ENCODE results near the gene RAB33A. TPM values are rescaled to one million over a fixed set of nuclear protein-coding genes. Genes with fewer than 3 reads are reported as not detected.

RAB33A gene
- total RNA-seq (2013), result 0.69 TPM
- 1 to 10 TPM in 2 of 3 donors, under 1 TPM in 1; 0.13 to 2.1 (median 1.6) TPM for polyA plus RNA-seq
- 0.80 and 1.1 TPM in 2 replicates for polyA minus RNA-seq
- total RNA-seq, result 0.84 to 3.3 (median 1.7) reads per million in 11 experiments

DNA sequence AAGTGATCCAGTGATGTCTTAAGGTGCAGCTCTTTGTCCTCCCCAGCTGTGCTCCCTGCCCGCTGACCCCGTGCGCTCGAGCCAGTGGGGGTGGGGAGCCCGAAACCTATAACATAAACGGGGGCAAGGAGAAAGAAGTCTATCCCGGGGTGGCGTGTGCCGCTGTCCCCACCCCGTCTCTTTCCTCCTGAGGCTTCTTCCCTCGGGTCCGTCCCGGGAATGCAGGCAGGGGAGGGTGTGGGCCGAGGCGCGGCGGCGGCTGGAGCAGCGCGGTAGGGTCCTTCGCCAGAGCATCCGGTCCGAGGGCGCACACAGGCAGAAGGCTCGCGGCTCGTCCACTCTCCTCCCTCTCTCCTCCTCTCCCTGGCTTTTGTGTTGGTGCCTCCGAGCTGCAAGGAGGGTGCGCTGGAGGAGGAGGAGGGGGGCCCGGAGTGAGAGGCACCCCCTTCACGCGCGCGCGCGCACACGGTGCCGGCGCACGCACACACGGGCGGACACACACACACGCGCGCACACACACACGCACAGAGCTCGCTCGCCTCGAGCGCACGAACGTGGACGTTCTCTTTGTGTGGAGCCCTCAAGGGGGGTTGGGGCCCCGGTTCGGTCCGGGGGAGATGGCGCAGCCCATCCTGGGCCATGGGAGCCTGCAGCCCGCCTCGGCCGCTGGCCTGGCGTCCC, at the start of gene RAB33A:
Gene RAB33A (plus strand): TSS at position 517 of the 681 bp plus-strand sequence. CDS start 101 bp downstream, at position 618.
- WGBS (ENCODE audit: insufficient coverage), result 0% methylated on average over 27 of the region's 61 CpGs

DNA sequence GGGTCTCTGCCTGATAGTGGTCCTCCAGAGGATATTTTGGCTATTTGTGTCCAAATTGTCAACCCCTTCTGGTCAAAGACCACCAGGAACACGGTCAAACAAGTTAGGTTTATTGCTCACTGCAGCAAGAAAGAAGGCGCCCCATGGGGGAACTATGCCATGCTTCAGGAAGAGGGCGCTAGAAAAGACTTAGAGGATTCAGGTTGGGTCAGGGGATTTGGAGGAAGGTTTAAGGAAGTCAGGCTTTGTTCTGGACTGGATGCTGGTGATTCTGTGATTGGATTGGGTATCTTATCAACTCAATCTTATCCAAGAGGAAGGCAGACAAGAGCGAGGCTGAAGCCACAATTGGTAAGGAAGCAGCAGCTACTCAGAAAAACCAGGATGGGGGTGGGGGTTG, 47.2 kb upstream of the RAB33A start:
- no peaks in the 10 kb centered on the region for H3K9me3 ChIP-seq (replicated peaks in 1 of 2; ENCODE audit: control insufficient read depth in 1 of 2, insufficient read depth in 1 of 2, low read length in 2 of 2)
- no peak overlapping the region for H3K4me3 ChIP-seq (replicated peaks in 1 of 3; ENCODE audit: low read depth in 2 of 3, low read length in 3 of 3)
- TF ChIP-seq, protein P1, sequence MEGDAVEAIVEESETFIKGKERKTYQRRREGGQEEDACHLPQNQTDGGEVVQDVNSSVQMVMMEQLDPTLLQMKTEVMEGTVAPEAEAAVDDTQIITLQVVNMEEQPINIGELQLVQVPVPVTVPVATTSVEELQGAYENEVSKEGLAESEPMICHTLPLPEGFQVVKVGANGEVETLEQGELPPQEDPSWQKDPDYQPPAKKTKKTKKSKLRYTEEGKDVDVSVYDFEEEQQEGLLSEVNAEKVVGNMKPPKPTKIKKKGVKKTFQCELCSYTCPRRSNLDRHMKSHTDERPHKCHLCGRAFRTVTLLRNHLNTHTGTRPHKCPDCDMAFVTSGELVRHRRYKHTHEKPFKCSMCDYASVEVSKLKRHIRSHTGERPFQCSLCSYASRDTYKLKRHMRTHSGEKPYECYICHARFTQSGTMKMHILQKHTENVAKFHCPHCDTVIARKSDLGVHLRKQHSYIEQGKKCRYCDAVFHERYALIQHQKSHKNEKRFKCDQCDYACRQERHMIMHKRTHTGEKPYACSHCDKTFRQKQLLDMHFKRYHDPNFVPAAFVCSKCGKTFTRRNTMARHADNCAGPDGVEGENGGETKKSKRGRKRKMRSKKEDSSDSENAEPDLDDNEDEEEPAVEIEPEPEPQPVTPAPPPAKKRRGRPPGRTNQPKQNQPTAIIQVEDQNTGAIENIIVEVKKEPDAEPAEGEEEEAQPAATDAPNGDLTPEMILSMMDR (IDR thresholded peaks at IDR 0.05), result no peak
- H3K36me3 ChIP-seq (replicated peaks in 1 of 2; ENCODE audit: control insufficient read depth in 1 of 2, insufficient read depth in 2 of 2, low read length in 2 of 2), result peaks cover 11 to 37% of the 10 kb centered on the region in 2 donors
- H3K36me3 Mint-ChIP-seq, result peaks cover 31 to 34% of the 10 kb centered on the region in 2 donors
- peaks cover 8% of the 10 kb centered on the region for H3K4me1 Mint-ChIP-seq
- H3K27ac ChIP-seq (ENCODE audit: low read depth in 1 of 2, low read length in 2 of 2), result no peak overlapping the region
- intact Hi-C loops (cut with micrococcal nuclease), result loop anchor here in 1 of 2 donors (5.0 kb wide), 1 partner anchor 42 kb away; no protein-coding TSS in a partner anchor
- no peaks in the 10 kb centered on the region for H4K20me1 ChIP-seq (ENCODE audit: insufficient read depth, low read length)
- H3K27me3 ChIP-seq (ENCODE audit: control insufficient read depth in 2 of 2, insufficient read depth in 2 of 2, low read length in 2 of 2), result no peaks in the 10 kb centered on the region
- H3K27ac Mint-ChIP-seq, result no peak overlapping the region
- DNase-seq, result no peak
- no peaks in the 10 kb centered on the region for H3K79me2 ChIP-seq (ENCODE audit: insufficient read depth, low read length)
- WGBS (ENCODE audit: insufficient coverage), result no CpG with 5 or more reads among the region's 4 CpGs
- H2AFZ ChIP-seq (ENCODE audit: insufficient read depth, low read depth, low read length, poor library complexity, severe bottlenecking), result no peak overlapping the region
- peaks cover 2 to 16% (median 3%) of the 10 kb centered on the region in 3 donors for H3K27me3 Mint-ChIP-seq (ENCODE audit: low read depth in 3 of 3)
- H3K9me3 Mint-ChIP-seq, result peaks cover 0 to 3% (median 0%) of the 10 kb centered on the region in 7 donors
- no peak overlapping the region for H3K9ac ChIP-seq (ENCODE audit: insufficient read depth, low read length, poor library complexity, severe bottlenecking)
- H3K4me2 ChIP-seq (replicated peaks; ENCODE audit: extremely low read depth, low read length, poor library complexity, severe bottlenecking), result no peak overlapping the region
- H3K4me3 Mint-ChIP-seq, result no peak overlapping the region
- peaks cover 12 to 21% of the 10 kb centered on the region in 2 donors for H3K4me1 ChIP-seq (ENCODE audit: control insufficient read depth in 1 of 2, insufficient read depth in 2 of 2, low read length in 2 of 2)

More for the DNA sequence above, at the start of gene RAB33A:
- Mint-ChIP-seq H3K27me3 (ENCODE audit: low read depth in 3 of 3) (peaks cover 0 to 8% (median 1%) of the 10 kb centered on the region in 3 donors), H3K9me3 (peaks cover 0 to 10% (median 0%) of the 10 kb centered on the region in 7 donors), H3K27ac (peak within 1 kb of the TSS in 4 of 7 donors; percentile 38 to 96 (median 71)), H3K4me1 (peaks cover 46% of the 10 kb centered on the region), H3K36me3 (no peaks in the 10 kb centered on the region), H3K4me3 (peak within 1 kb of the TSS; percentile 80 to 90)
- peak in 2 of 3 donors; percentile 29 for DNase-seq
- Histone ChIP-seq H3K9me3 (replicated peaks in 1 of 2; ENCODE audit: control insufficient read depth in 1 of 2, insufficient read depth in 1 of 2, low read length in 2 of 2) (no peaks in the 10 kb centered on the region), H3K9ac (ENCODE audit: insufficient read depth, low read length, poor library complexity, severe bottlenecking) (peak within 1 kb of the TSS; percentile 47), H3K27ac (ENCODE audit: low read depth in 1 of 2, low read length in 2 of 2) (peak within 1 kb of the TSS in 1 of 2 donors; percentile 26), H3K79me2 (ENCODE audit: insufficient read depth, low read length) (no peaks in the 10 kb centered on the region), H3K36me3 (replicated peaks in 1 of 2; ENCODE audit: control insufficient read depth in 1 of 2, insufficient read depth in 2 of 2, low read length in 2 of 2) (no peaks in the 10 kb centered on the region), H3K4me1 (ENCODE audit: control insufficient read depth in 1 of 2, insufficient read depth in 2 of 2, low read length in 2 of 2) (peaks cover 46 to 53% of the 10 kb centered on the region in 2 donors), H3K4me3 (replicated peaks in 1 of 3; ENCODE audit: low read depth in 2 of 3, low read length in 3 of 3) (peak within 1 kb of the TSS; percentile 40 to 75 (median 65)), H3K4me2 (replicated peaks; ENCODE audit: extremely low read depth, low read length, poor library complexity, severe bottlenecking) (peak within 1 kb of the TSS; percentile 85), H2AFZ (ENCODE audit: insufficient read depth, low read depth, low read length, poor library complexity, severe bottlenecking) (peak within 1 kb of the TSS; percentile 76), H3K27me3 (ENCODE audit: control insufficient read depth in 2 of 2, insufficient read depth in 2 of 2, low read length in 2 of 2) (no peaks in the 10 kb centered on the region), H4K20me1 (ENCODE audit: insufficient read depth, low read length) (no peaks in the 10 kb centered on the region)
- intact Hi-C loops (cut with micrococcal nuclease), result no loop called here
- TF ChIP-seq, protein P1 (IDR thresholded peaks at IDR 0.05), result no peak
